GM19240 (cell line): ENCODE results near the gene HSPA8.
A peak's percentile ranks its signal among the peaks of the same experiment; 100 is the strongest.

Experiments
- DNase-seq: peaks from one replicate; pipeline ENCODE4 v3.0.0; 2011; ENCODE audit warnings: low spot score; ENCODE audit not compliant: insufficient read length

Gene HSPA8

GRCh38 chr11:123047266-123047946 is 14.5 kb downstream of the HSPA8 start:
- no peak for DNase-seq

GRCh38 chr11:123046473-123047259 is 15.3 kb downstream of the HSPA8 start:
- no peak for DNase-seq

- DNase-seq, result no peak
Observed at GRCh38 chr11:123045101-123045500, 16.8 kb downstream of the HSPA8 start.

- DNase-seq, result no peak
Observed at GRCh38 chr11:123041185-123041584, 20.8 kb downstream of the HSPA8 start.

GRCh38 chr11:123040111-123040432 is 21.9 kb downstream of the HSPA8 start:
- no peak for DNase-seq

- no peak for DNase-seq
Observed at GRCh38 chr11:123035831-123036230, 26.1 kb downstream of the HSPA8 start.

GRCh38 chr11:123034597-123034996 is 27.3 kb downstream of the HSPA8 start:
- no peak for DNase-seq

GRCh38 chr11:123033895-123034294 is 28.0 kb downstream of the HSPA8 start:
- no peak for DNase-seq

GRCh38 chr11:123030517-123030916 is 31.4 kb downstream of the HSPA8 start:
- DNase-seq, result no peak

- DNase-seq, result peak; percentile 51
Observed at GRCh38 chr11:123020968-123021367, 41.0 kb downstream of the HSPA8 start.

GRCh38 chr11:123018702-123019101 is 43.2 kb downstream of the HSPA8 start:
- DNase-seq, result no peak

- DNase-seq, result no peak
Observed at GRCh38 chr11:123011510-123011909, 50.4 kb downstream of the HSPA8 start.
